ENCODE results near the gene CORO2A. TPM values are rescaled to one million over a fixed set of nuclear protein-coding genes. Genes with fewer than 3 reads are reported as not detected.

CORO2A gene
- total RNA-seq, 1 experiment from 2014 or later = 19.8 TPM

- Histone ChIP-seq H3K4me2 (no peak overlapping the region), H3K4me3 (no peak overlapping the region), H3K27ac (no peak overlapping the region), H4K20me1 (ENCODE audit: insufficient read depth) (no peaks in the 10 kb centered on the region), H3K4me1 (replicated peaks; ENCODE audit: insufficient read depth) (no peaks in the 10 kb centered on the region), H3K9me3 (ENCODE audit: insufficient read depth, low read depth) (no peaks in the 10 kb centered on the region), H3F3A (ENCODE audit: insufficient read depth, low read depth) (no peaks in the 10 kb centered on the region), H3K36me3 (ENCODE audit: low read depth) (no peaks in the 10 kb centered on the region), H2AFZ (no peak overlapping the region), H3K9me2 (ENCODE audit: insufficient read depth) (no peaks in the 10 kb centered on the region), H3K27me3 (ENCODE audit: insufficient read depth, low read depth) (no peaks in the 10 kb centered on the region), H3K79me2 (ENCODE audit: low read depth) (no peaks in the 10 kb centered on the region)
- CTCF ChIA-PET = no interaction called here
- no peak for TF ChIP-seq CTCF (conservative IDR thresholded peaks at IDR 0.05)
- no peak for TF ChIP-seq EZH2 (IDR thresholded peaks at IDR 0.05; ENCODE audit: low read depth)
- POLR2A ChIA-PET (ENCODE audit: unreplicated experiment) = no interaction called here
- intact Hi-C loops (cut with micrococcal nuclease; ENCODE audit: unreplicated experiment) = no loop called here
- no TSS peak for BruUV-seq (replicated peaks)
- no peak for DNase-seq
Measured at GRCh38 chr9:98161851-98162250, 30.6 kb downstream of the CORO2A start.

DNA sequence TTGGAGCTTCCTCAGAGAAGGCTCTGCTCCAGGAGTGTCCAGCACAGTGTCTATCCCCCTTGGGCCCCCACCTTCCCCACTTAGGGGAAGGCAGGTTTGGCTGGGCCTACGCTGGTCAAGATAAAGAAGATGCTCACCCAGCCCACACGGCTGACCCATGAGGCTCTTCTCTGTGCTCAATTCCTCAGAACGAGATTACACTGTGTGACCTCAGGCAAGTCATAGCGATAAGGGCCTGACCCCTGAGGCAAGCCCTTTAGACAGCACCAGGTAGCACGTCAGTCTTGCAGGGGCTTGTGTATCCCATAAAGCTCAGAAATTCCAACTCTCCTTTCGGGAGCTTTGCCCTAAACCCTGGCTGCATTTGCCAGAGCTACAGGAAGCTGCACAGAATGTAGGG is 32.6 kb downstream of the CORO2A start:
- intact Hi-C loops (cut with micrococcal nuclease; ENCODE audit: unreplicated experiment) = no loop called here
- H3K4me3 ChIP-seq = no peak overlapping the region
- H3F3A ChIP-seq (ENCODE audit: insufficient read depth, low read depth) = peaks cover 8% of the 10 kb centered on the region
- no peak for DNase-seq
- no peaks in the 10 kb centered on the region for H3K27me3 ChIP-seq (ENCODE audit: insufficient read depth, low read depth)
- H2AFZ ChIP-seq = no peak overlapping the region
- H3K4me1 ChIP-seq (replicated peaks; ENCODE audit: insufficient read depth) = peaks cover 11% of the 10 kb centered on the region
- POLR2A ChIA-PET (ENCODE audit: unreplicated experiment) = no interaction called here
- H3K36me3 ChIP-seq (ENCODE audit: low read depth) = no peaks in the 10 kb centered on the region
- H4K20me1 ChIP-seq (ENCODE audit: insufficient read depth) = no peaks in the 10 kb centered on the region
- no peaks in the 10 kb centered on the region for H3K79me2 ChIP-seq (ENCODE audit: low read depth)
- no peak for TF ChIP-seq CTCF (conservative IDR thresholded peaks at IDR 0.05)
- TF ChIP-seq EZH2 (IDR thresholded peaks at IDR 0.05; ENCODE audit: low read depth) = no peak
- H3K9me3 ChIP-seq (ENCODE audit: insufficient read depth, low read depth) = no peaks in the 10 kb centered on the region
- CTCF ChIA-PET = no interaction called here
- no peak overlapping the region for H3K4me2 ChIP-seq
- H3K9me2 ChIP-seq (ENCODE audit: insufficient read depth) = no peaks in the 10 kb centered on the region
- no TSS peak for BruUV-seq (replicated peaks)
- no peak overlapping the region for H3K27ac ChIP-seq

- no TSS peak for BruUV-seq (replicated peaks)
- no peaks in the 10 kb centered on the region for H3K36me3 ChIP-seq (ENCODE audit: low read depth)
- no peaks in the 10 kb centered on the region for H3K9me2 ChIP-seq (ENCODE audit: insufficient read depth)
- peaks cover 13% of the 10 kb centered on the region for H3F3A ChIP-seq (ENCODE audit: insufficient read depth, low read depth)
- H3K79me2 ChIP-seq (ENCODE audit: low read depth) = no peaks in the 10 kb centered on the region
- no peaks in the 10 kb centered on the region for H3K9me3 ChIP-seq (ENCODE audit: insufficient read depth, low read depth)
- no peak overlapping the region for H3K27ac ChIP-seq
- H3K27me3 ChIP-seq (ENCODE audit: insufficient read depth, low read depth) = no peaks in the 10 kb centered on the region
- no peak for DNase-seq
- H2AFZ ChIP-seq = no peak overlapping the region
- ChIA-PET POLR2A (ENCODE audit: unreplicated experiment) (no interaction called here), CTCF (no interaction called here)
- intact Hi-C loops (cut with micrococcal nuclease; ENCODE audit: unreplicated experiment) = no loop called here
- H3K4me1 ChIP-seq (replicated peaks; ENCODE audit: insufficient read depth) = peaks cover 15% of the 10 kb centered on the region
- H3K4me2 ChIP-seq = no peak overlapping the region
- H4K20me1 ChIP-seq (ENCODE audit: insufficient read depth) = no peaks in the 10 kb centered on the region
- TF ChIP-seq EZH2 (IDR thresholded peaks at IDR 0.05; ENCODE audit: low read depth) (no peak), CTCF (conservative IDR thresholded peaks at IDR 0.05) (no peak)
- H3K4me3 ChIP-seq = no peak overlapping the region
Measured at GRCh38 chr9:98159301-98159700, 33.1 kb downstream of the CORO2A start.
